Measurements from ENCODE around the gene RAD18. TPM values are rescaled to one million over a fixed set of nuclear protein-coding genes. Genes with fewer than 3 reads are reported as not detected.

RAD18 gene
- total RNA-seq, 1 donor from 2014 or later: 22.1 TPM

- no peak overlapping the region for H3K27ac ChIP-seq
- H2AFZ ChIP-seq (replicated peaks): no peak overlapping the region
- H3K4me1 ChIP-seq: no peaks in the 10 kb centered on the region
- H3K4me3 ChIP-seq: no peak overlapping the region
- Mint-ChIP-seq H3K4me1 (no peaks in the 10 kb centered on the region), H3K27ac (no peak overlapping the region), H3K27me3 (ENCODE audit: insufficient read depth, low read depth) (no peaks in the 10 kb centered on the region), H3K4me3 (no peak overlapping the region), H3K9me3 (no peaks in the 10 kb centered on the region), H3K36me3 (peaks cover 21% of the 10 kb centered on the region)
- no peaks in the 10 kb centered on the region for H3F3A ChIP-seq (ENCODE audit: low read depth)
- no peaks in the 10 kb centered on the region for H3K36me3 ChIP-seq
- DNase-seq (ENCODE audit: low spot score): no peak
- H3K9me3 ChIP-seq (ENCODE audit: low read depth): no peaks in the 10 kb centered on the region
- H4K20me1 ChIP-seq (ENCODE audit: low read depth): no peaks in the 10 kb centered on the region
- H3K79me2 ChIP-seq (ENCODE audit: low read depth): no peaks in the 10 kb centered on the region
- TF ChIP-seq CTCF (IDR thresholded peaks at IDR 0.05) (no peak), EZH2 (IDR thresholded peaks at IDR 0.05) (no peak), EZH2phosphoT487 (IDR thresholded peaks at IDR 0.05) (no peak)
- no peak overlapping the region for H3K9ac ChIP-seq
- no peak overlapping the region for H3K4me2 ChIP-seq
- H3K27me3 ChIP-seq: no peaks in the 10 kb centered on the region
Observed at GRCh38 chr3:8903191-8903590, 60.1 kb downstream of the RAD18 start.

GRCh38 chr3:8900869-8901268, 62.4 kb downstream of the RAD18 start:
- Histone ChIP-seq H3K27ac (no peak overlapping the region), H3K27me3 (no peaks in the 10 kb centered on the region), H3K36me3 (no peaks in the 10 kb centered on the region), H3K4me1 (no peaks in the 10 kb centered on the region), H3F3A (ENCODE audit: low read depth) (no peaks in the 10 kb centered on the region), H3K4me2 (no peak overlapping the region), H2AFZ (replicated peaks) (no peak overlapping the region), H3K4me3 (no peak overlapping the region), H3K9me3 (ENCODE audit: low read depth) (no peaks in the 10 kb centered on the region), H3K79me2 (ENCODE audit: low read depth) (no peaks in the 10 kb centered on the region), H3K9ac (no peak overlapping the region), H4K20me1 (ENCODE audit: low read depth) (no peaks in the 10 kb centered on the region)
- Mint-ChIP-seq H3K4me1 (no peaks in the 10 kb centered on the region), H3K27me3 (ENCODE audit: insufficient read depth, low read depth) (no peaks in the 10 kb centered on the region), H3K9me3 (no peaks in the 10 kb centered on the region), H3K4me3 (no peak overlapping the region), H3K27ac (no peak overlapping the region), H3K36me3 (peaks cover 12% of the 10 kb centered on the region)
- TF ChIP-seq CTCF (IDR thresholded peaks at IDR 0.05): no peak
- no peak for TF ChIP-seq EZH2 (IDR thresholded peaks at IDR 0.05)
- no peak for TF ChIP-seq EZH2phosphoT487 (IDR thresholded peaks at IDR 0.05)
- no peak for DNase-seq (ENCODE audit: low spot score)

- no peaks in the 10 kb centered on the region for H3K9me3 ChIP-seq (ENCODE audit: low read depth)
- DNase-seq (ENCODE audit: low spot score): no peak
- Mint-ChIP-seq H3K27ac (no peak overlapping the region), H3K9me3 (no peaks in the 10 kb centered on the region), H3K4me3 (no peak overlapping the region), H3K36me3 (peaks cover 10% of the 10 kb centered on the region), H3K4me1 (no peaks in the 10 kb centered on the region), H3K27me3 (ENCODE audit: insufficient read depth, low read depth) (no peaks in the 10 kb centered on the region)
- H3K36me3 ChIP-seq: no peaks in the 10 kb centered on the region
- no peak overlapping the region for H3K4me2 ChIP-seq
- no peaks in the 10 kb centered on the region for H3K27me3 ChIP-seq
- H2AFZ ChIP-seq (replicated peaks): no peak overlapping the region
- no peak overlapping the region for H3K4me3 ChIP-seq
- no peaks in the 10 kb centered on the region for H3K79me2 ChIP-seq (ENCODE audit: low read depth)
- H3K27ac ChIP-seq: no peak overlapping the region
- TF ChIP-seq EZH2phosphoT487 (IDR thresholded peaks at IDR 0.05) (no peak), CTCF (IDR thresholded peaks at IDR 0.05) (no peak), EZH2 (IDR thresholded peaks at IDR 0.05) (no peak)
- no peaks in the 10 kb centered on the region for H3F3A ChIP-seq (ENCODE audit: low read depth)
- H4K20me1 ChIP-seq (ENCODE audit: low read depth): no peaks in the 10 kb centered on the region
- H3K4me1 ChIP-seq: no peaks in the 10 kb centered on the region
- no peak overlapping the region for H3K9ac ChIP-seq
Observed at GRCh38 chr3:8899876-8900460, 63.3 kb downstream of the RAD18 start.

Data from neural progenitor cell (in vitro differentiated cells).